PFSK-1 (cell line): ENCODE results near the gene CD300A.

Source experiments
- FOXP2 ChIP-seq: optimal IDR thresholded peaks from 2 replicates; pipeline ENCODE3; 2011; ENCODE audit warnings: borderline replicate concordance, control low read depth, inconsistent platforms; ENCODE audit not compliant: insufficient read depth; ENCODE audit errors: extremely low read length, extremely low read depth
- POLR2AphosphoS5 ChIP-seq: IDR thresholded peaks from 2 replicates; pipeline ENCODE4 v1.6.1; 2012; ENCODE audit warnings: low read depth, mild to moderate bottlenecking, control low read depth, low read length, moderate library complexity
- SIN3A ChIP-seq: IDR thresholded peaks from 2 replicates; pipeline ENCODE4 v1.6.1; 2012; ENCODE audit warnings: mild to moderate bottlenecking, low read length, moderate library complexity, borderline replicate concordance; ENCODE audit not compliant: insufficient read depth
- TAF1 ChIP-seq: IDR thresholded peaks from 2 replicates; pipeline ENCODE4 v1.6.1; 2012; ENCODE audit warnings: low read length, control low read depth, borderline replicate concordance; ENCODE audit not compliant: insufficient read depth
- TF ChIP-seq, protein P1 (sequence below), 2 experiments: IDR thresholded peaks; 2 replicates each; pipeline versions ENCODE4 v1.6.1 to v1.8.0; 2011 to 2012; ENCODE audit warnings: low read depth in 2 of 2, low read length in 2 of 2, control low read depth in 1 of 2, inconsistent platforms in 1 of 2, mild to moderate bottlenecking in 1 of 2, moderate library complexity in 1 of 2; ENCODE audit not compliant: insufficient read depth in 1 of 2

CD300A gene

DNA sequence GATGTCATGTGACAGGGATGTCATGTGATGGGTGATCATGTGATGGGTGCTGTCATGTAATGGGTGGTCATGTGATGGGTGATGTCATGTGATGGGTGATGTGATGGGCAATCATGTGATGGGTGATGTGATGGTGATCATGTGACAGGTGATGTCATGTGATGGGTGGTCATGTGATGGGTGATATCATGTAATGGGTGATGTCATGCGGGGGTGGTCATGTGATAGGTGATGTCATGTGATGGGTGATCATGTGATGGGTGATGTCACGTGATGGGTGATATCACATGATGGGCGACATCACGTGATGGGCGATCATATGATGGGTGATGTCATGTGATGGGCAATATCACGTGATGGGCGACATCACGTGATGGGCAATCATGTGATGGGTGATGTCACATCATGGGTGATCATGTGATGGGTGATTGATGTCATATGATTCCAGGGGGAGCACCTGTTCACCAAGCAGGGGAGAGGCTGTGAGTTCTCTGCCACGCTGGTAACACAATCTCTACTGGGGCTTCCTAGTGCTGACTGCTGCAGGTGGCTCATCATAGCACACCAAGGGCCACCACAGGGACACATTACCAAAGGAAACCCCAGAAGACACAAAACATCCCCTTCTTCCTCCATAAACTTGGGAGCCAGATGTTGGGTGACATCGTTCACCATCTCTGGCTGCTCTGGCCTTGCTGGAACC lies 48.3 kb downstream of the CD300A start:
- TF ChIP-seq, protein P1, sequence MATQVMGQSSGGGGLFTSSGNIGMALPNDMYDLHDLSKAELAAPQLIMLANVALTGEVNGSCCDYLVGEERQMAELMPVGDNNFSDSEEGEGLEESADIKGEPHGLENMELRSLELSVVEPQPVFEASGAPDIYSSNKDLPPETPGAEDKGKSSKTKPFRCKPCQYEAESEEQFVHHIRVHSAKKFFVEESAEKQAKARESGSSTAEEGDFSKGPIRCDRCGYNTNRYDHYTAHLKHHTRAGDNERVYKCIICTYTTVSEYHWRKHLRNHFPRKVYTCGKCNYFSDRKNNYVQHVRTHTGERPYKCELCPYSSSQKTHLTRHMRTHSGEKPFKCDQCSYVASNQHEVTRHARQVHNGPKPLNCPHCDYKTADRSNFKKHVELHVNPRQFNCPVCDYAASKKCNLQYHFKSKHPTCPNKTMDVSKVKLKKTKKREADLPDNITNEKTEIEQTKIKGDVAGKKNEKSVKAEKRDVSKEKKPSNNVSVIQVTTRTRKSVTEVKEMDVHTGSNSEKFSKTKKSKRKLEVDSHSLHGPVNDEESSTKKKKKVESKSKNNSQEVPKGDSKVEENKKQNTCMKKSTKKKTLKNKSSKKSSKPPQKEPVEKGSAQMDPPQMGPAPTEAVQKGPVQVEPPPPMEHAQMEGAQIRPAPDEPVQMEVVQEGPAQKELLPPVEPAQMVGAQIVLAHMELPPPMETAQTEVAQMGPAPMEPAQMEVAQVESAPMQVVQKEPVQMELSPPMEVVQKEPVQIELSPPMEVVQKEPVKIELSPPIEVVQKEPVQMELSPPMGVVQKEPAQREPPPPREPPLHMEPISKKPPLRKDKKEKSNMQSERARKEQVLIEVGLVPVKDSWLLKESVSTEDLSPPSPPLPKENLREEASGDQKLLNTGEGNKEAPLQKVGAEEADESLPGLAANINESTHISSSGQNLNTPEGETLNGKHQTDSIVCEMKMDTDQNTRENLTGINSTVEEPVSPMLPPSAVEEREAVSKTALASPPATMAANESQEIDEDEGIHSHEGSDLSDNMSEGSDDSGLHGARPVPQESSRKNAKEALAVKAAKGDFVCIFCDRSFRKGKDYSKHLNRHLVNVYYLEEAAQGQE (IDR thresholded peaks at IDR 0.05; ENCODE audit: insufficient read depth in 1 of 2, low read depth in 2 of 2, low read length in 2 of 2), result no peak
- TF ChIP-seq POLR2AphosphoS5 (no peak), FOXP2 (no peak)

DNA sequence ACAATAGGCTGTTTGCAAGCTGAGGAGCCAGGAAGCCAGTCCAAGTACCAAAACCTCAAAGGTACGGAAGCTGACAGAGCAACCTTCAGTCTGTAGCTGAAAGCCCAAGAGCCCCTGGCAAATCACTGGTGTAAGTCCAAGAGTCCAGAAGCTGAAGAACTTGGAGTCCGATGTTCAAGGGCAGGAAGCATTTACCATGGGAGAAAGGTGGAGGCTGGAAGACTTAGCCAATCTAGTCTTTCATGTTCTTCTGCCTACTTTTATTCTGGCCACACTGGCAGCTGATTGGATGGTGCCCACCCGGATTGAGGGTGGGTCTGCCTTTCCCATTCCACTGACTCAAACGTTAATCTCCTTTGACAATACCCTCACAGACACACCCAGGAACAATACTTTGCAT lies 49.5 kb downstream of the CD300A start:
- TF ChIP-seq, protein P1 (IDR thresholded peaks at IDR 0.05; ENCODE audit: insufficient read depth in 1 of 2, low read depth in 2 of 2, low read length in 2 of 2), result no peak
- no peak for TF ChIP-seq FOXP2
- no peak for TF ChIP-seq SIN3A
- TF ChIP-seq POLR2AphosphoS5, result no peak
- no peak for TF ChIP-seq TAF1

DNA sequence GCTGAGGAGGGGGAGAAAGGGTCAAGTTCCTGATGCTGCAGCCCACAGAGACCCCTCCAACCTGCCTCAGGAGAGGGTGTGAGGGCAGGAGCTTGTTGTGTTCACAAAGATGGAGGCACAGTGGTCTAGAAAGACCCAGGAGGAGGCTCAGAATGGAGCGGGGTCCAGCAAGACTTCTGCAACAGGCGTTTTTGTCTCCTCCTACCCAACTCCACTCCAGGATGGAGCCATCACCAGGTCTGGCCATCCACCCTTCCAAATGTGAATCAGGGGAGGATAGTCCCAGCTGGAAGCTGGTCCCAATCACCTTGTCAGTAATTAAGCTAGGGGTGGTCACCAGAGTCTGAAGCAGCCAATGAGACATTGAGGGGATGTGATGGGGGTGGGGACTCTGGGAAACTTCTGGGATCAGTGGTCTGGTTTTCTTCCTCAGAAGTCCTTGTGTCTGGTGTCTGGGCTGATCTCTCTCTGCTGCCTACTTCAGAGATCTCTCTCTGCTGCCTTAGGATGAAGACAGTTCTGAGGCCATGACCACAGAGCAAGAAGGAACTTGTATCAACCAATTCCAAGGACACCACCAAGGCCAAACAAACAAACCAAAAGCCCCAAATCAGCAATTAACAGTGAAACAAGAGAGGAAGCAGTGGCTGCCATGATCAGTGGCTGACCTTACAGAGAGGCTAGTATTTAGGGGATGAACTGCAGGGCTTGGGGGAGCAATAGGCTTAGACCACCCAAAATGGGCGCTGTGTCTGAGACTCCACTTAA lies 50.3 kb downstream of the CD300A start:
- no peak for TF ChIP-seq TAF1
- no peak for TF ChIP-seq POLR2AphosphoS5
- TF ChIP-seq, protein P1 (IDR thresholded peaks at IDR 0.05; ENCODE audit: insufficient read depth in 1 of 2, low read depth in 2 of 2, low read length in 2 of 2), result no peak
- TF ChIP-seq SIN3A, result no peak
- TF ChIP-seq FOXP2, result no peak

DNA sequence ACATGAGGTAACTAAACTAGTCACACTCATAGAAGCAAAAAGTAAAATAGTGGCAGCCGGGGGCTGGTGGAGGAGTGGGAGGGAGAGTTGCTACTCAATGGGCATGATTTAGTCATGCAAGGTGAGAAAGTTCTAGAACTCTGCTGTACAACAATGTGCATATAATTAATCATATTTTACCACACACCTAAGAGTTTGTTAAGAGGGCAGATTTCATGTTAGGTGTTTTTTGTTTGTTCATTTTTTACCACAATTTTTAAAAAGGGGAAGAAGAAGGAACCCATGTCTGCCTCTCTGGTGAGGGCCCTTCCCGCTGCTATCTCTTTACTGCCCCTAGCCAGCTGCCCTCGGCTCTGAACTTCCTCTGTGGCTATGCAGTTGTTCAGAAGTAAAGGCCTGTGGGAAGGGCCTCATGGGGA lies 53.6 kb downstream of the CD300A start:
- TF ChIP-seq SIN3A (no peak), POLR2AphosphoS5 (no peak), TAF1 (no peak), FOXP2 (no peak)
- TF ChIP-seq, protein P1 (IDR thresholded peaks at IDR 0.05; ENCODE audit: insufficient read depth in 1 of 2, low read depth in 2 of 2, low read length in 2 of 2), result no peak
